SK-N-SH (cell line): Measurements from ENCODE around the gene CPNE4. TPM values are rescaled to one million over a fixed set of nuclear protein-coding genes. Genes with fewer than 3 reads are reported as not detected.

Experiments used
- CTCF ChIA-PET: fragments of 300-600, 350-600 bp; formaldehyde crosslinking; extraction: SDS; loops from one replicate; lab custom pipeline; 2021; lab: Yijun Ruan, JAX
- POLR2A ChIA-PET: fragments of 350-600 bp; sonication (Branson Sonifier 250); formaldehyde crosslinking; extraction: SDS; loops from one replicate; lab custom pipeline; 2020; ENCODE audit warnings: antibody characterized with exemption, inconsistent platforms; lab: Yijun Ruan, JAX
- DNase-seq: peaks from one replicate; pipeline ENCODE4 v3.0.0; 2012
- H2AFZ ChIP-seq: fragments of 200-600 bp; sonication (generic); 2 replicates; pipeline ENCODE4 v1.8.1; 2016; ENCODE audit warnings: antibody characterized with exemption, mild to moderate bottlenecking, low read depth
- H3F3A ChIP-seq: fragments of 200-600 bp; sonication (generic); replicated peaks from 2 replicates; pipeline ENCODE3; 2016; ENCODE audit warnings: antibody characterized with exemption, mild to moderate bottlenecking; ENCODE audit not compliant: insufficient read depth
- H3K27ac ChIP-seq, 2 experiments: fragments of 200-500 bp in 1 of 2; fragments of 200-600 bp in 1 of 2; sonication (Bioruptor generic) in 1 of 2; sonication (generic), shearing (Covaris generic) in 1 of 2; 2 replicates each; pipeline versions ENCODE4 v1.5.1 to v1.6.1; 2014 to 2016; ENCODE audit warnings: low read depth in 2 of 2, inconsistent platforms in 1 of 2, low read length in 1 of 2, mild to moderate bottlenecking in 1 of 2, mixed read lengths in 1 of 2
- H3K27me3 ChIP-seq: fragments of 200-600 bp; sonication (generic), shearing (Covaris generic); 2 replicates; pipeline ENCODE4 v1.6.1; 2016; ENCODE audit warnings: mixed run types; ENCODE audit not compliant: insufficient read depth
- H3K36me3 ChIP-seq, 2 experiments: fragments of 200-500 bp in 1 of 2; fragments of 200-600 bp in 1 of 2; sonication (Bioruptor generic) in 1 of 2; sonication (generic) in 1 of 2; replicated peaks in 1 of 2; 2 replicates each; pipeline versions ENCODE3 to v1.5.1; 2014 to 2016; ENCODE audit warnings: low read length in 1 of 2, mild to moderate bottlenecking in 1 of 2; ENCODE audit not compliant: insufficient read depth in 2 of 2, control insufficient read depth in 1 of 2
- H3K4me1 ChIP-seq, 2 experiments: fragments of 200-500 bp in 1 of 2; fragments of 200-600 bp in 1 of 2; sonication (Bioruptor generic) in 1 of 2; sonication (generic), shearing (Covaris generic) in 1 of 2; 2 replicates each; pipeline versions ENCODE4 v1.5.1 to v1.6.1; 2014 to 2016; ENCODE audit warnings: low read depth in 1 of 2, low read length in 1 of 2, mixed run types in 1 of 2; ENCODE audit not compliant: insufficient read depth in 2 of 2, control insufficient read depth in 1 of 2
- H3K4me2 ChIP-seq: fragments of 200-600 bp; sonication (generic), shearing (Covaris generic); 2 replicates; pipeline ENCODE4 v1.6.1; 2017; ENCODE audit warnings: mixed run types
- H3K4me3 ChIP-seq, 2 experiments: fragments of 200-500 bp in 1 of 2; fragments of 200-600 bp in 1 of 2; sonication (Bioruptor generic) in 1 of 2; sonication (generic), shearing (Covaris generic) in 1 of 2; 2 replicates each; pipeline versions ENCODE4 v1.5.1 to v1.8.1; 2014 to 2016; ENCODE audit warnings: low read depth in 2 of 2, inconsistent platforms in 1 of 2, low read length in 1 of 2, mild to moderate bottlenecking in 1 of 2, mixed read lengths in 1 of 2, moderate library complexity in 1 of 2
- H3K79me2 ChIP-seq: fragments of 200-600 bp; sonication (generic); 2 replicates; pipeline ENCODE4 v1.8.1; 2017; ENCODE audit warnings: mild to moderate bottlenecking; ENCODE audit not compliant: insufficient read depth
- H3K9ac ChIP-seq: fragments of 200-600 bp; sonication (generic); 2 replicates; pipeline ENCODE4 v1.6.1; 2017; ENCODE audit warnings: mixed run types
- H3K9me2 ChIP-seq: fragments of 200-600 bp; sonication (generic); 2 replicates; pipeline ENCODE4 v1.6.1; 2017; ENCODE audit warnings: mixed run types
- H3K9me3 ChIP-seq: fragments of 200-600 bp; sonication (generic); 2 replicates; pipeline ENCODE4 v1.6.1; 2017; ENCODE audit warnings: mixed run types, mild to moderate bottlenecking, moderate library complexity
- H4K20me1 ChIP-seq: fragments of 200-600 bp; sonication (generic); 2 replicates; pipeline ENCODE4 v1.6.1; 2017; ENCODE audit warnings: mild to moderate bottlenecking, mixed run types; ENCODE audit not compliant: insufficient read depth
- CHD2 ChIP-seq: fragments of 150-350 bp; IDR thresholded peaks from 2 replicates; pipeline ENCODE4 v1.6.1; 2018; ENCODE audit warnings: low read length; ENCODE audit not compliant: partially characterized antibody
- CTCF ChIP-seq: fragments of 200-600 bp; sonication (generic); IDR thresholded peaks from 2 replicates; pipeline ENCODE4 v1.6.1; 2017; ENCODE audit warnings: antibody characterized with exemption, mild to moderate bottlenecking, moderate library complexity
- EZH2phosphoT487 ChIP-seq: fragments of 200-600 bp; sonication (generic); IDR thresholded peaks from 2 replicates; pipeline ENCODE4 v1.6.1; 2017; ENCODE audit warnings: low read depth, mixed run types, mild to moderate bottlenecking, antibody characterized with exemption, moderate library complexity, borderline replicate concordance
- FOSL2 ChIP-seq: IDR thresholded peaks from 2 replicates; pipeline ENCODE4 v1.4.0; 2012; ENCODE audit warnings: low read depth, mild to moderate bottlenecking, moderate library complexity, borderline replicate concordance
- FOXJ3 ChIP-seq: sonication (generic); formaldehyde crosslinking; IDR thresholded peaks from 2 replicates; pipeline ENCODE4 v1.5.1; 2020; ENCODE audit warnings: mild to moderate bottlenecking, missing genetic modification reagents
- FOXM1 ChIP-seq: IDR thresholded peaks from 2 replicates; pipeline ENCODE4 v1.4.0; 2012; ENCODE audit warnings: low read depth, mild to moderate bottlenecking
- IRF3 ChIP-seq: fragments of 150-350 bp; IDR thresholded peaks from 2 replicates; pipeline ENCODE4 v1.6.1; 2016; ENCODE audit warnings: mild to moderate bottlenecking, low read depth, low read length
- JUND ChIP-seq: IDR thresholded peaks from 2 replicates; pipeline ENCODE4 v1.4.0; 2012
- NFIC ChIP-seq: IDR thresholded peaks from 2 replicates; pipeline ENCODE4 v1.4.0; 2012; ENCODE audit warnings: borderline replicate concordance
- NRF1 ChIP-seq: IDR thresholded peaks from 2 replicates; pipeline ENCODE4 v1.6.1; 2012; ENCODE audit warnings: low read depth, mild to moderate bottlenecking, low read length
- POLR2AphosphoS5 ChIP-seq: IDR thresholded peaks from 2 replicates; pipeline ENCODE4 v1.6.1; 2012; ENCODE audit warnings: low read depth, low read length
- RCOR1 ChIP-seq: fragments of 150-350 bp; IDR thresholded peaks from 2 replicates; pipeline ENCODE4 v1.6.1; 2017; ENCODE audit warnings: antibody characterized with exemption, low read length
- REST ChIP-seq: IDR thresholded peaks from 2 replicates; pipeline ENCODE4 v1.6.1; 2012; ENCODE audit warnings: mild to moderate bottlenecking, low read depth, low read length, moderate library complexity
- SMC3 ChIP-seq: IDR thresholded peaks from 2 replicates; pipeline ENCODE4 v1.6.1; 2012; ENCODE audit warnings: low read depth, low read length, improper control_type of control experiment
- TAF1 ChIP-seq: IDR thresholded peaks from 2 replicates; pipeline ENCODE4 v1.6.1; 2012; ENCODE audit warnings: low read depth, mild to moderate bottlenecking, low read length, moderate library complexity, borderline replicate concordance
- TEAD4 ChIP-seq: IDR thresholded peaks from 2 replicates; pipeline ENCODE4 v1.4.0; 2012; ENCODE audit warnings: mild to moderate bottlenecking, borderline replicate concordance; ENCODE audit not compliant: insufficient read depth
- USF2 ChIP-seq: fragments of 150-350 bp; IDR thresholded peaks from 2 replicates; pipeline ENCODE4 v1.6.1; 2017; ENCODE audit warnings: antibody characterized with exemption, low read length, low read depth, borderline replicate concordance
- YY1 ChIP-seq: IDR thresholded peaks from 2 replicates; pipeline ENCODE4 v1.4.0; 2012; ENCODE audit warnings: low read depth, mild to moderate bottlenecking
- WGBS: methylation state at CpG from one replicate; pipeline ENCODE4 v1.1.6; 2017; ENCODE audit warnings: low lambda C conversion rate; 5-methylcytosine and 5-hydroxymethylcytosine counted together
- polyA plus RNA-seq, 3 experiments: library from polyadenylated mRNA; depleted of rRNA; stranded (reverse); fragments of >200 nt; gene quantifications; 2 replicates each; pipeline ENCODE4 v1.2.3, GENCODE V29; 2012

Gene CPNE4
- polyA plus RNA-seq, 1 of the 3 experiments (the other 2 are of a cell fraction), result not detected

GRCh38 chr3:131973731-131974130, 61.1 kb downstream of the CPNE4 start:
- 38% methylated on average over 4 of the region's 4 CpGs for WGBS

More at GRCh38 chr3:131973731-131974130, 61.1 kb downstream of the CPNE4 start:
- no peaks in the 10 kb centered on the region for H3K79me2 ChIP-seq
- H3K27me3 ChIP-seq, result no peaks in the 10 kb centered on the region
- no peak overlapping the region for H3K9ac ChIP-seq
- TF ChIP-seq TEAD4 (no peak), USF2 (no peak), POLR2AphosphoS5 (no peak), REST (no peak), IRF3 (no peak), CTCF (no peak), NFIC (no peak), CHD2 (no peak), SMC3 (no peak), FOSL2 (no peak), RCOR1 (no peak), FOXM1 (no peak), YY1 (no peak), FOXJ3 (CRISPR knock-in tag) (no peak), JUND (no peak), NRF1 (no peak), EZH2phosphoT487 (no peak), TAF1 (no peak)
- no peak overlapping the region for H3K4me2 ChIP-seq
- H3K27ac ChIP-seq, result no peak overlapping the region
- H2AFZ ChIP-seq, result no peak overlapping the region
- no peaks in the 10 kb centered on the region for H3K9me2 ChIP-seq
- H3K4me1 ChIP-seq, result no peaks in the 10 kb centered on the region; a peak in 2 of 4 replicates
- H3K4me3 ChIP-seq, result no peak overlapping the region
- H3F3A ChIP-seq, result no peaks in the 10 kb centered on the region
- H3K9me3 ChIP-seq, result no peaks in the 10 kb centered on the region
- no peaks in the 10 kb centered on the region for H3K36me3 ChIP-seq
- ChIA-PET CTCF (no interaction called here), POLR2A (no interaction called here)
- H4K20me1 ChIP-seq, result no peaks in the 10 kb centered on the region
- DNase-seq, result no peak
